Keratinocyte (primary cell): ENCODE data around the gene CAMSAP1.

Experiments
- EZH2 ChIP-seq: IDR thresholded peaks from one replicate; pipeline ENCODE4 v1.6.1; 2012; ENCODE audit warnings: inconsistent platforms, mild to moderate bottlenecking, low read length, moderate library complexity
- TF ChIP-seq, protein P1 (sequence below), 3 experiments: IDR thresholded peaks in 1 of 3; conservative IDR thresholded peaks in 1 of 3; optimal IDR thresholded peaks in 1 of 3; 2 replicates in 2 of 3; 3 replicates in 1 of 3; pipeline versions ENCODE3 to v1.5.1; 2011; ENCODE audit warnings: low read length in 3 of 3, mild to moderate bottlenecking in 3 of 3, moderate library complexity in 2 of 3, control low read depth in 1 of 3, inconsistent platforms in 1 of 3; ENCODE audit not compliant: insufficient read depth in 2 of 3; ENCODE audit errors: extremely low read depth in 1 of 3

DNA sequence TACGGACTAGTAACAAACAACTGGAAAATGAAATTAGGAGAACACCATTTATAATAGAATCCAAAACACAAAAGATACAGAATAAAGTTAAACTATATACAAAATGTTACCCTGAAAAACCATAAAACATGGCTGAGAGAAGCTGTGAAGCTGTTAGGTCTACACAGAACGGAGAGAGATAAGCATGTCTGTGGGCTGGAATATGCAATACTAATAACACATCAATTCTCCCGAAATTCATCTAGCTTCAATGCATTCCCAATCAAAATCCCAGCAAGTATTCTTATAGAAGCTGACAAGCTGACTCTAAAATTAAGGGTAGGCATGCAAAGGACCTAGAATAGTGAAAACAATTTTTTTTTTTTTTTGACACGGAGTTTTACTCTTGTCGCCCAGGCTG, 32.5 kb downstream of the CAMSAP1 start:
- TF ChIP-seq, protein P1, sequence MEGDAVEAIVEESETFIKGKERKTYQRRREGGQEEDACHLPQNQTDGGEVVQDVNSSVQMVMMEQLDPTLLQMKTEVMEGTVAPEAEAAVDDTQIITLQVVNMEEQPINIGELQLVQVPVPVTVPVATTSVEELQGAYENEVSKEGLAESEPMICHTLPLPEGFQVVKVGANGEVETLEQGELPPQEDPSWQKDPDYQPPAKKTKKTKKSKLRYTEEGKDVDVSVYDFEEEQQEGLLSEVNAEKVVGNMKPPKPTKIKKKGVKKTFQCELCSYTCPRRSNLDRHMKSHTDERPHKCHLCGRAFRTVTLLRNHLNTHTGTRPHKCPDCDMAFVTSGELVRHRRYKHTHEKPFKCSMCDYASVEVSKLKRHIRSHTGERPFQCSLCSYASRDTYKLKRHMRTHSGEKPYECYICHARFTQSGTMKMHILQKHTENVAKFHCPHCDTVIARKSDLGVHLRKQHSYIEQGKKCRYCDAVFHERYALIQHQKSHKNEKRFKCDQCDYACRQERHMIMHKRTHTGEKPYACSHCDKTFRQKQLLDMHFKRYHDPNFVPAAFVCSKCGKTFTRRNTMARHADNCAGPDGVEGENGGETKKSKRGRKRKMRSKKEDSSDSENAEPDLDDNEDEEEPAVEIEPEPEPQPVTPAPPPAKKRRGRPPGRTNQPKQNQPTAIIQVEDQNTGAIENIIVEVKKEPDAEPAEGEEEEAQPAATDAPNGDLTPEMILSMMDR (optimal IDR thresholded peaks at IDR 0.05 in 1 of 3, IDR thresholded peaks at IDR 0.05 in 1 of 3, conservative IDR thresholded peaks at IDR 0.05 in 1 of 3; ENCODE audit: extremely low read depth in 1 of 3, insufficient read depth in 2 of 3, low read length in 3 of 3) = no peak
- TF ChIP-seq EZH2 = no peak
